ENCODE results near the gene APBA1.
"Not testable (repeated sequence)": the region's sequence is repeated elsewhere in the genome, so short reads cannot be mapped to it uniquely, and the experiment has no call there.

APBA1 gene

DNA sequence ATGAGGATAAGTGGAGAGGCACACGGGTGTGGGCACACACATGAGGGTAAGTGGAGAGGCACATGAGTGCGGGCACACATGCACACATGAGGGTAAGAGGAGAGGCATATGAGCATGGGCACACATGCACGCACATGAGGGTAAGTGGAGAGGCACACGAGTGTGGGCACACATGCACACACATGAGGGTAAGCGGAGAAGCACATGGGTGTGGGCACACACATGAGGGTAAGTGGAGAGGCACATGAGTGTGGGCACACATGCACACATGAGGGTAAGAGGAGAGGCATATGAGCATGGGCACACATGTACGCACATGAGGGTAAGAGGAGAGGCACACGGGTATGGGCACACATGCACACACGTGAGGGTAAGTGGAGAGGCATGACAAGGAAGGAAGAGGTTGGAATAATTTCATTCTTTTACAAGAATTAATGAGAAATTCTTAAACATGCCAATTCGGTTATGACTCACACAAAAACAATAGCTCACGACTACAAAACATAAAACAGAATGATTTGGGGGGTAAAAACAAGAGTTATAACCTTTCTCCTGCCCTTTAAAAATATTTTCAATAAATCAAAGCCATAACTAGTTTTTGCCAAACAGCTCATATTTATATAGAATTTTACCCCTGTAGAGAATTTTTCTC lies 67.5 kb downstream of the APBA1 start:
- DNase-seq (ENCODE audit: low read depth), result no peak

DNA sequence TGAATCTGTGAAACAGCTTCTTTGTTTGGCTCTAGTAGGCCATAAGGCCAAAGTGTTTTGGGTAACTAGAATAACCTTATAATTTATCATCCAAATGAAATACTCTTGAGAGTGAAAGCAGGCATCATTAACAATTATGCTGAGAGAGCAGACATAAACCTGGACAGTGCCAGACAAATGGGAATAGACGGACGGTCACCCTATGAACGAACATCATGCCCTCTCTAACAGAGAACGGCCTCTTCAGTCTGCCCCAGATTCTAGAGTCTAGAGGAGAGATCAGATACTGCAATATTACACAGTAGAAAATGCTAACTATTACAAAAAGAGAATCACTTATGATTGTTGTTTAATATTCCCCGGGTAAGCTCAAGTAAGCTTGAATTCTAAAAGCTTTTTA lies 68.5 kb downstream of the APBA1 start:
- no peak for DNase-seq (ENCODE audit: low read depth)

GRCh38 chr9:69602773-69603172 lies 69.4 kb downstream of the APBA1 start:
- DNase-seq (ENCODE audit: low read depth), result no peak

DNA sequence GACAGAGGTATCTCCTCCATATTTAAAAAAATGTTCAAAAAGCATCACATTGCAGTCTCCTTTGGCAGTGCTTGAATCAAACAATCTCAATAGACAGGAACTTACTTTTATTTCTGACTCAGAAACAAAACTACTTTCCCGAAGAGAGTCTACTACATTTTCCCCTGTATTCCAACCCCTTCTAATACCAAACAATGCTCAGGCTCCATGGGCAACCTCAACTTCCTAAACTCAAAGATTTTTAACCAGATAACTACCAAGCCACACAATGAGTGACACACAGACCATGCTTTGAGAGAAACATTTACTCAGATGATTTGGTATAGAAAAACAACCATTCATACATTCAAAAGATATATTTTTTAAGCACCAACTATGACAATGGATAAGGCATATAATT lies 70.5 kb downstream of the APBA1 start:
- DNase-seq (ENCODE audit: low read depth), result no peak

DNA sequence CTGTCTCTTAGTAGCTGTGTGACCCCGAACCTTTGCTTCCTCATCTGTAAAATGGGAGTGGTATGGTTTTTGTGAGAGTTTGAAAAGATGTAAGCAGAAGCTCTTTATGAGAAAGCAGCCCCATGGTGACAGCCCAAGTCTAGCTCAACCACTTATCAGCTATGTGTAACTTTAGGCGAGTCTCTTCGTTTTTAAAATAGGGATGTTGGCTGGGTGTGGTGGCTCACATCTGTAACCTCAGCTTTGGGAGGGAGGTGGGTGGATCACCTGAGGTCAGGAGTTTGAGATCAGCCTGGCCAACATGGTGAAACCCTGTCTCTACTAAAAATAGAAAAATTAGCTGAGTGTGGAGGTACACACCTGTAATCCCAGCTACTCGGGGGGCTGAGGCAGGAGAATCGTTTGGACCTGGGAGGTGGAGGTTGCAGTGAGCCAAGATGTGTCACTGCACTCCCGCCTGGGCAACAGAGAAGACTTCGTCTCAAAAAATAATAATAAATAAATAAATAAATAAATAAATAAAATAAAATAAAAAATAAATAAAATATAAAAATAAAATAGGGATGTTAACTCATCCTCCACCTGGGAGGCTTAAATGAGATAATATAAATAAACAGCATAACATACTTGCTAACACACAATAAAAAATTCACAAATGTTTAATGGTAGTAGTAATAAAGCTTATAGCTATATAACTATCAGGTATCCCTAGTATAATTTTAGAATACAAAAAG lies 71.7 kb downstream of the APBA1 start:
- no peak for DNase-seq (ENCODE audit: low read depth)

DNA sequence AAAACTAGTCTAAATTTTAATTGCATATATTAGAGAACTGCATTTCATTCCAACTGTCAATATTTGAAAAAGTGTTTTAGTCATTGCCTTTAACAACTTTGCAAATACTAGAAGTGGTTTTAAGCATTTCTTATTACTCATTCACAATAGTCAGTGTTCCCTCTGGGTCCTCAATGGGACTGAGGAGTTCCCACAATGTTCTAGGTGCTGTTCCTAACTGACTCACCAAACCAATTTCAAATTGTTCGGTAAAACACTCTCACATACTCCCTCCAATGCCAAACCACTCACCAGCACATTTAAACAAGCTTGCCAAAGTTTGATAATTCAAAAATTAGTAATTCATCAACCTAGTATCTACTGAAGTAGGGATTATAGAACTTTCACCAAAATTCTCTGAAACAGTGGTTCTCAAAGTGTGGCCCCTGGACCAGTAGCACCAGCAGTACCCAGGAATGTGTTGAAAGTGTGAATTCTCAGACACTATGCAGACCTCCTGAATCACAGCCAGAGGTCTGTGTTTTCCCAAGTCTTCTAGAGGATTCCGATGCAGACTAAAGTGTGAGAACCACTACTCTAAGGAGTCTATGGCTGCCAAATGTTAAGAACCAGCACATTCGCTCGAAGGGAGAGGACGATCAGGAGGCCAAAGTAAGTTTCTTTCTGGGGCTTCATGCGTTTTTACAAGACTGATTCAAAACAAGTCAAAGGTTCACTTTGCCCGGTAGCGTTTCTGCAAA lies 72.8 kb downstream of the APBA1 start:
- no peak for DNase-seq (ENCODE audit: low read depth)

- not testable (repeated sequence) for DNase-seq (ENCODE audit: low read depth)
Observed at GRCh38 chr9:69596906-69597305, 75.3 kb downstream of the APBA1 start.

DNA sequence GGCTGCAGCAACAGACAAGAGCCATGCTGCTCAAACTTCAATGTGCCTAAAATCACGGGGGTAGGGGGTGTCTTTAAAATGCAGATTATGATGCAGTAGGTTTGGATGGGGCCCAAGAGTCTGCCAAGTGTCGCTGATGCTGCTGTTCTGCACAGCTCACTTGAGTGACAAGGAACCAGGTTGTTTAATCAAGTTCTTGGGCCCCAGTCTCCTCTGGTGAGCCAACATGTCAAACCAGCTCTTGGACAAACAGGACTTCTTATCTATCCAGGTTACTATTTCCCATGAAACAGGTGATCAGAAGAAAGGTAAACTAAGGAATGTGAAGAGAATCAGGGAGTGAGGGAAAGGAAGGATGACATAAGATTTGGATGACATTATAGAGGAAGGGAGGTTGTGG lies 78.0 kb downstream of the APBA1 start:
- DNase-seq (ENCODE audit: low read depth), result no peak

- DNase-seq (ENCODE audit: low read depth), result no peak
Observed at GRCh38 chr9:69593756-69594155, 78.4 kb downstream of the APBA1 start.

DNA sequence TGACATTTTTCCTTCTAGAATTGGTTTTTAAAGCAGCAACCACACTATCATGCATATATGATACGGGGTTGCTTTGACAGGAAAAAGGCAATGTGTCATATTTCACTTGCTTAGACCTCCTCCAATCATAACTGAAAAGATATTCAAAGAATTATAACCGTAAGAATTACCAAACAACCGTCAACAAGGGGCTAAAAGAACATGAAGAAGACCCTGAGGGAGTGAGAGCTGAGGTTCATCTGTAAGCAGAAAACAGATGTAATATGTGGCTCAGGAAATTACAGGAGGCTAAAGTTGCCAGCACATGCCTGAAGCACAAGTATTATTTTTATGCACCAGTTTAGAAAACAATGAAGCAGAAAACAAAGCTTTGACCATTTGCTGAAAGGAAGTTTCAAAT lies 78.9 kb downstream of the APBA1 start:
- DNase-seq (ENCODE audit: low read depth), result no peak

GRCh38 chr9:69590266-69590665 lies 81.9 kb downstream of the APBA1 start:
- DNase-seq (ENCODE audit: low read depth), result no peak

- no peak for DNase-seq (ENCODE audit: low read depth)
Observed at GRCh38 chr9:69589156-69589555, 83.0 kb downstream of the APBA1 start.

GRCh38 chr9:69585571-69585970 lies 86.6 kb downstream of the APBA1 start:
- DNase-seq (ENCODE audit: low read depth), result no peak

- DNase-seq (ENCODE audit: low read depth), result no peak
Observed at GRCh38 chr9:69584759-69585158, 87.4 kb downstream of the APBA1 start.

- no peak for DNase-seq (ENCODE audit: low read depth)
Observed at GRCh38 chr9:69583645-69584234, 88.4 kb downstream of the APBA1 start.

DNA sequence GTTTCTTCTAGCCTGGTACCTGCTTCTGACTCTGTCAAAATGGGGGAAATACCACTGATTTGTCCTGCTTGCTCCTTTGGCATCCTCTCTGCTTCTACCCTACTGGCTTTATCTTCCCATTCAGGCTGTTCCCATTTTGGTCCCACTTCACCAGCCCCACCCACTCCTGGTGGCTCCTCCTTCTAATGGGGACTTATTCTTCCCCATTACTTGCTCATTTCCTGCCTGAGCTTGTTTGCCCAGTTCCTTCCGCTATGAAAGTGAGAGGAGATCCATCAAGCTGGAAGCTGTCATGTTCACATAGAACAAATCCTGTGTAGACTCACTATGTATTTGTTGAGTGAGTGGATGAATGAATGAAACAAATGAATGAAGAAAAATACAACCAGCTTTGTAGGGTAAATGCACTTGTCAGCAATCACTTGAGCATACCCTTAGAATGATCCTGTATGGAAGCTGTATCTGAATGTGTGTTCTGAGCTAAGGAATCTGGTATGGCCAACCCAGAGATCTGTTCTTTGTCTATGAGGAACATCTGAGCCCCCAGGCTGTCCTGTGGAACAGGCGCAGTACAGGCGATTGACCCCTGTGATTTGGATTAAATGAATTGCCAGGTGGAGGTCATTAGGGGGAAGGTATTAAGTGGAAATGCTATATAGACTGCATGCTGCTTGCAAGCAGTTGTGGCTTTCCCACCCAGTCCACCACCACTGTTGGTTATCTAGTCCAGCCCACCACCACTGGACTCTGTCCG lies 89.5 kb downstream of the APBA1 start:
- no peak for DNase-seq (ENCODE audit: low read depth)

GRCh38 chr9:69582018-69582417 lies 90.2 kb downstream of the APBA1 start:
- DNase-seq (ENCODE audit: low read depth), result no peak

DNA sequence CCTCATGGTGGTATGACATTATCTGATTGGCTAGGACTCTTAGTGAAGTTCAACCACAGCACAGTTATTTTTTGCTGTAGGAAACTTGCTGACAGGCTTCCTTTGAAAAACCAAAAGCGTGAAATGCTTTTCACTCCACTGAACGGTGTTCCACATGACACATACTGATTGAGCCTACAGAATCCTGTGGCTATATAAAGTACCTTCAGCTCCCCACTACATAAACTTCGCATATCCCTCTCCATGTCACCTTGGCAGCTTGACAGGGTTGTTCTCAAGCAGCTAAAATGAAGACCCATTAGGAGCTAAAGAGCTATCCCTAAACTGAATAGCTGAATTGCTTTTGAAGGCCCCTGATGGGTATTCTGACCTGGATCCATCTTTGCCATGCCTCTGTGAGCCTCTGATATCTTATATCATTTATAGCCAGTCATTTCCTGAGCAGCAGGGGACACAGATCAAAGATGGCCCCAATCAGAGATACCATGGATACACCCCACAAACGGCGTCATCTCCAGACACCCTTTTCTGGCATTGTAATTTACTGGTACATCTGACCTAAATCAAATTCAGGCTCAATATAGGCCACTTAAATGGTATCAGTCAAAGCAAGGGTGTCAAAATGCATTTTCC lies 91.5 kb downstream of the APBA1 start:
- DNase-seq (ENCODE audit: low read depth), result no peak

- no peak for DNase-seq (ENCODE audit: low read depth)
Observed at GRCh38 chr9:69579760-69580581, 92.2 kb downstream of the APBA1 start.

- no peak for DNase-seq (ENCODE audit: low read depth)
Observed at GRCh38 chr9:69579032-69579758, 93.0 kb downstream of the APBA1 start.
